ENCODE measurements around the gene SNX6. TPM values are rescaled to one million over a fixed set of nuclear protein-coding genes. Genes with fewer than 3 reads are reported as not detected.
"Not testable (repeated sequence)": the region's sequence is repeated elsewhere in the genome, so short reads cannot be mapped to it uniquely, and the experiment has no call there.

Gene SNX6
- polyA plus RNA-seq, 3 donors: 46.7 to 115 (median 114) TPM

DNA sequence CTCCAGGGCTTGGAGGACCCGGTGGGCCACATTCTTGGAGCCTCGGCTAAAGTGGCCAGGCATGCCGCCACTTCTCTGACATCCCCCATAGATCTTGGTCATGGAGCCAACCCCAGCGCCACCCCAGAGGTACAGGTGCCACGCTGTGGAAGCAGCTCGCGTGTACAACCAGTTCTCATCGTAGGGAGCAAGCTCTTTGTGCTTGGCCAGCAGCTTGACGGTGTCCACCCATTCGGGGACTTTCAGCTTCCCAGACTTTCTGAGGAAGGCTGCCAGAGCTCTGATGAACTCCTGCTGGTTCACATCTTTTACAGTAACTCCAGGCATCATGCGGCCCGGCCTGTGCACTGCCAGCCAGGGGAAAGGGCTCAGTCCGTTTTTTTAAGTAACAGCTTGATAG lies 61.1 kb downstream of the SNX6 start:
- no peak overlapping the region for H3K4me3 Mint-ChIP-seq
- Histone ChIP-seq H3K4me3 (replicated peaks in 1 of 3; ENCODE audit: low read depth in 2 of 3, low read length in 3 of 3) (no peak overlapping the region), H3K4me1 (ENCODE audit: control insufficient read depth in 1 of 2, insufficient read depth in 2 of 2, low read length in 2 of 2) (no peaks in the 10 kb centered on the region), H3K36me3 (replicated peaks in 1 of 2; ENCODE audit: control insufficient read depth in 1 of 2, insufficient read depth in 2 of 2, low read length in 2 of 2) (peaks cover 83 to 99% of the 10 kb centered on the region in 2 donors), H3K27me3 (ENCODE audit: control insufficient read depth in 2 of 2, insufficient read depth in 2 of 2, low read length in 2 of 2) (no peaks in the 10 kb centered on the region), H3K9ac (ENCODE audit: insufficient read depth, low read length, poor library complexity, severe bottlenecking) (no peak overlapping the region), H3K79me2 (ENCODE audit: insufficient read depth, low read length) (no peaks in the 10 kb centered on the region), H3K9me3 (replicated peaks in 1 of 2; ENCODE audit: control insufficient read depth in 1 of 2, insufficient read depth in 1 of 2, low read length in 2 of 2) (no peaks in the 10 kb centered on the region), H2AFZ (ENCODE audit: insufficient read depth, low read depth, low read length, poor library complexity, severe bottlenecking) (no peak overlapping the region), H4K20me1 (ENCODE audit: insufficient read depth, low read length) (peaks cover 34% of the 10 kb centered on the region), H3K27ac (ENCODE audit: low read depth in 1 of 2, low read length in 2 of 2) (no peak overlapping the region), H3K4me2 (replicated peaks; ENCODE audit: extremely low read depth, low read length, poor library complexity, severe bottlenecking) (no peak overlapping the region)
- H3K36me3 Mint-ChIP-seq: peaks cover 62 to 92% of the 10 kb centered on the region in 2 donors
- H3K27ac Mint-ChIP-seq: peak overlapping the region in 3 of 7 donors; percentile 16 to 78 (median 41)
- H3K27me3 Mint-ChIP-seq (ENCODE audit: low read depth in 3 of 3): peaks cover 0 to 2% (median 0%) of the 10 kb centered on the region in 3 donors
- no peaks in the 10 kb centered on the region for H3K4me1 Mint-ChIP-seq
- TF ChIP-seq, protein P1, sequence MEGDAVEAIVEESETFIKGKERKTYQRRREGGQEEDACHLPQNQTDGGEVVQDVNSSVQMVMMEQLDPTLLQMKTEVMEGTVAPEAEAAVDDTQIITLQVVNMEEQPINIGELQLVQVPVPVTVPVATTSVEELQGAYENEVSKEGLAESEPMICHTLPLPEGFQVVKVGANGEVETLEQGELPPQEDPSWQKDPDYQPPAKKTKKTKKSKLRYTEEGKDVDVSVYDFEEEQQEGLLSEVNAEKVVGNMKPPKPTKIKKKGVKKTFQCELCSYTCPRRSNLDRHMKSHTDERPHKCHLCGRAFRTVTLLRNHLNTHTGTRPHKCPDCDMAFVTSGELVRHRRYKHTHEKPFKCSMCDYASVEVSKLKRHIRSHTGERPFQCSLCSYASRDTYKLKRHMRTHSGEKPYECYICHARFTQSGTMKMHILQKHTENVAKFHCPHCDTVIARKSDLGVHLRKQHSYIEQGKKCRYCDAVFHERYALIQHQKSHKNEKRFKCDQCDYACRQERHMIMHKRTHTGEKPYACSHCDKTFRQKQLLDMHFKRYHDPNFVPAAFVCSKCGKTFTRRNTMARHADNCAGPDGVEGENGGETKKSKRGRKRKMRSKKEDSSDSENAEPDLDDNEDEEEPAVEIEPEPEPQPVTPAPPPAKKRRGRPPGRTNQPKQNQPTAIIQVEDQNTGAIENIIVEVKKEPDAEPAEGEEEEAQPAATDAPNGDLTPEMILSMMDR (IDR thresholded peaks at IDR 0.05): no peak
- no peak for DNase-seq
- peaks cover 0 to 3% (median 0%) of the 10 kb centered on the region in 7 donors for H3K9me3 Mint-ChIP-seq
- intact Hi-C loops (cut with micrococcal nuclease): no loop called here
- 97% methylated on average over 10 of the region's 13 CpGs for WGBS (ENCODE audit: insufficient coverage)

GRCh38 chr14:34562776-34563150 lies 67.2 kb downstream of the SNX6 start:
- DNase-seq: no peak
- Histone ChIP-seq H4K20me1 (ENCODE audit: insufficient read depth, low read length) (peaks cover 5% of the 10 kb centered on the region), H3K4me1 (ENCODE audit: control insufficient read depth in 1 of 2, insufficient read depth in 2 of 2, low read length in 2 of 2) (no peaks in the 10 kb centered on the region), H3K27ac (ENCODE audit: low read depth in 1 of 2, low read length in 2 of 2) (no peak overlapping the region), H3K79me2 (ENCODE audit: insufficient read depth, low read length) (no peaks in the 10 kb centered on the region), H3K27me3 (ENCODE audit: control insufficient read depth in 2 of 2, insufficient read depth in 2 of 2, low read length in 2 of 2) (no peaks in the 10 kb centered on the region), H2AFZ (ENCODE audit: insufficient read depth, low read depth, low read length, poor library complexity, severe bottlenecking) (no peak overlapping the region), H3K4me3 (replicated peaks in 1 of 3; ENCODE audit: low read depth in 2 of 3, low read length in 3 of 3) (no peak overlapping the region), H3K9me3 (replicated peaks in 1 of 2; ENCODE audit: control insufficient read depth in 1 of 2, insufficient read depth in 1 of 2, low read length in 2 of 2) (no peaks in the 10 kb centered on the region), H3K4me2 (replicated peaks; ENCODE audit: extremely low read depth, low read length, poor library complexity, severe bottlenecking) (no peak overlapping the region), H3K36me3 (replicated peaks in 1 of 2; ENCODE audit: control insufficient read depth in 1 of 2, insufficient read depth in 2 of 2, low read length in 2 of 2) (peaks cover 38 to 57% of the 10 kb centered on the region in 2 donors), H3K9ac (ENCODE audit: insufficient read depth, low read length, poor library complexity, severe bottlenecking) (no peak overlapping the region)
- no peak overlapping the region for H3K4me3 Mint-ChIP-seq
- intact Hi-C loops (cut with micrococcal nuclease): no loop called here
- no peaks in the 10 kb centered on the region for H3K4me1 Mint-ChIP-seq
- peaks cover 0 to 3% (median 0%) of the 10 kb centered on the region in 7 donors for H3K9me3 Mint-ChIP-seq
- H3K27me3 Mint-ChIP-seq (ENCODE audit: low read depth in 3 of 3): peaks cover 0 to 2% (median 0%) of the 10 kb centered on the region in 3 donors
- WGBS (ENCODE audit: insufficient coverage): 96% methylated on average over 7 of the region's 8 CpGs
- TF ChIP-seq, protein P1 (IDR thresholded peaks at IDR 0.05): no peak
- H3K27ac Mint-ChIP-seq: no peak overlapping the region
- peaks cover 33 to 51% of the 10 kb centered on the region in 2 donors for H3K36me3 Mint-ChIP-seq

DNA sequence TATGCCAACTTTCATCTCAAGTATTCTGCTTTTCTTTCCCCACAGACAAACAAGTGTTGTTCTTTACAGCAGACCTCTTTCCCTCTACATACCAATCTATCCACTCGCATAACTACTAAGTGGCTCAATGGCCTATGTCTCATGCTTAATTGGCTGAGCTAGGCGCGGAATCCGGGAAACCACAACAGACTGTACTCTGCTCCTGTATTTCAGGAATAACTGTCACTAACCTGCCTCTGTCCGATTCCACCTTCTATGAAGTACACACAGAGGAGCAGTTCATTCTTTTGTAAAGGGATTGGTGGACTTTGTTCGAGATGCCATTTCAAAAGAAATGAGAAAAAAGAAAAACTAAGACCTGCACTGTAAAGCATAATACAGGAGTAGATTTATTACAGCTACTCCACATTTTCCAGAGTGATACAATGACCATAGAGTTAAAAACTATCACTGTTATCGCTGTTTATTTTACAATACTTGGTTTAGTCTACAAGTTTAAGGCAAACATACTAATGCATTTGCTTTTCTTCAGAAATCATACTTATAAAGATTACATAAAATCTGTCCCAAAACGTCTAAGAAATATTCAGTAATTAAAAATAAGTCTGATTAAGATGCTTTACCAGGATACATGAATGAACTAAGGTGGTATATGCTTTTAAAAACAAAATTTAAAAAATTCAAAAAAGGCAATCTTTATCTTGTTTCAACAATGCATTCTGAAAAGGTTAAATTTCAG lies 67.7 kb downstream of the SNX6 start:
- H3K27ac ChIP-seq (ENCODE audit: low read depth in 1 of 2, low read length in 2 of 2); H4K20me1 ChIP-seq (ENCODE audit: insufficient read depth, low read length); H3K27me3 ChIP-seq (ENCODE audit: control insufficient read depth in 2 of 2, insufficient read depth in 2 of 2, low read length in 2 of 2); H3K27ac Mint-ChIP-seq; H3K9me3 Mint-ChIP-seq; H3K4me3 ChIP-seq (replicated peaks in 1 of 3; ENCODE audit: low read depth in 2 of 3, low read length in 3 of 3); H3K4me2 ChIP-seq (replicated peaks; ENCODE audit: extremely low read depth, low read length, poor library complexity, severe bottlenecking); H3K4me1 Mint-ChIP-seq; H3K9me3 ChIP-seq (replicated peaks in 1 of 2; ENCODE audit: control insufficient read depth in 1 of 2, insufficient read depth in 1 of 2, low read length in 2 of 2); H3K27me3 Mint-ChIP-seq (ENCODE audit: low read depth in 3 of 3); DNase-seq; H3K9ac ChIP-seq (ENCODE audit: insufficient read depth, low read length, poor library complexity, severe bottlenecking); H2AFZ ChIP-seq (ENCODE audit: insufficient read depth, low read depth, low read length, poor library complexity, severe bottlenecking); intact Hi-C loops (cut with micrococcal nuclease); H3K4me1 ChIP-seq (ENCODE audit: control insufficient read depth in 1 of 2, insufficient read depth in 2 of 2, low read length in 2 of 2); H3K79me2 ChIP-seq (ENCODE audit: insufficient read depth, low read length); H3K4me3 Mint-ChIP-seq: not testable (repeated sequence)
- H3K36me3 ChIP-seq (replicated peaks in 1 of 2; ENCODE audit: control insufficient read depth in 1 of 2, insufficient read depth in 2 of 2, low read length in 2 of 2): peaks cover 32 to 51% of the 10 kb centered on the region in 2 donors
- H3K36me3 Mint-ChIP-seq: peaks cover 29 to 46% of the 10 kb centered on the region in 2 donors
- no CpG with 5 or more reads among the region's 8 CpGs for WGBS (ENCODE audit: insufficient coverage)
